GM18858 (cell line): ENCODE data around the gene MRGPRF.

ENCODE experiments used
- ATAC-seq: cut with Tn5 transposase; IDR thresholded peaks from one replicate; pipeline ENCODE4 v1.9.1; 2021; ENCODE audit not compliant: unreplicated experiment

MRGPRF gene

GRCh38 chr11:69030301-69030700 is 17.3 kb upstream of the MRGPRF start:
- ATAC-seq, result no peak

GRCh38 chr11:69027704-69028372 is 14.8 kb upstream of the MRGPRF start:
- ATAC-seq, result no peak

GRCh38 chr11:69024509-69024908 is 11.5 kb upstream of the MRGPRF start:
- ATAC-seq, result no peak

GRCh38 chr11:69022260-69022659 is 9.2 kb upstream of the MRGPRF start:
- ATAC-seq, result no peak

- ATAC-seq, result no peak
Observed at GRCh38 chr11:69018924-69019323, 5.9 kb upstream of the MRGPRF start.

- ATAC-seq, result no peak
Observed at GRCh38 chr11:69017951-69018350, 4.9 kb upstream of the MRGPRF start.

- no peak for ATAC-seq
Observed at GRCh38 chr11:69014898-69015549, 2.0 kb upstream of the MRGPRF start.

GRCh38 chr11:69014084-69014851 is 1.2 kb upstream of the MRGPRF start:
- ATAC-seq, result no peak

GRCh38 chr11:69012092-69013008 is 696 bp downstream of the MRGPRF start:
- ATAC-seq, result no peak

- ATAC-seq, result no peak
Observed at GRCh38 chr11:69011624-69012091, 1.4 kb downstream of the MRGPRF start.

- ATAC-seq, result no peak
Observed at GRCh38 chr11:69010964-69011623, 2.0 kb downstream of the MRGPRF start.

GRCh38 chr11:69010361-69010891 is 2.6 kb downstream of the MRGPRF start:
- no peak for ATAC-seq

- no peak for ATAC-seq
Observed at GRCh38 chr11:69009441-69010211, 3.4 kb downstream of the MRGPRF start.

GRCh38 chr11:69008737-69009440 is 4.2 kb downstream of the MRGPRF start:
- ATAC-seq, result no peak

- no peak for ATAC-seq
Observed at GRCh38 chr11:69007975-69008381, 5.1 kb downstream of the MRGPRF start.

GRCh38 chr11:69006816-69007215 is 6.2 kb downstream of the MRGPRF start:
- ATAC-seq, result no peak

- no peak for ATAC-seq
Observed at GRCh38 chr11:69005631-69006368, 7.2 kb downstream of the MRGPRF start.

GRCh38 chr11:69005183-69005630 is 7.8 kb downstream of the MRGPRF start:
- no peak for ATAC-seq
